22Rv1 (cell line): ENCODE data around the gene SBK2.
A peak's percentile ranks its signal among the peaks of the same experiment; 100 is the strongest.

Source experiments
- H3K27ac ChIP-seq: fragments of 450-650 bp; 2 replicates; pipeline ENCODE4 v1.5.1; 2017
- CTCF ChIP-seq: fragments of 450-650 bp; IDR thresholded peaks from 2 replicates; pipeline ENCODE4 v1.5.1; 2017; ENCODE audit warnings: mild to moderate bottlenecking
- ZFX ChIP-seq: fragments of 450-650 bp; IDR thresholded peaks from 2 replicates; pipeline ENCODE4 v1.6.1; 2017; ENCODE audit warnings: antibody characterized with exemption, borderline replicate concordance

SBK2 gene

GRCh38 chr19:55488986-55489710, 47.8 kb downstream of the SBK2 start:
- TF ChIP-seq ZFX (no peak), CTCF (no peak)
- no peak overlapping the region for H3K27ac ChIP-seq

- TF ChIP-seq ZFX (no peak), CTCF (no peak)
- H3K27ac ChIP-seq, result peak within 1 kb of the TSS; percentile 82
Measured at GRCh38 chr19:55487924-55488687, 48.8 kb downstream of the SBK2 start, which contains the start of gene SSC5D. TSS of gene SSC5D (plus strand) at chr19:55488436. CDS start at chr19:55488590, 154 bp downstream.

- no peak for TF ChIP-seq CTCF
- TF ChIP-seq ZFX, result no peak
- peak overlapping the region; percentile 82 for H3K27ac ChIP-seq
Measured at GRCh38 chr19:55486971-55487923, 49.7 kb downstream of the SBK2 start.

- TF ChIP-seq ZFX (no peak), CTCF (no peak)
- peak overlapping the region; percentile 82 for H3K27ac ChIP-seq
Measured at GRCh38 chr19:55486043-55486970, 50.6 kb downstream of the SBK2 start.

- TF ChIP-seq CTCF (no peak), ZFX (no peak)
- peak overlapping the region; percentile 82 for H3K27ac ChIP-seq
Measured at GRCh38 chr19:55485439-55486011, 51.4 kb downstream of the SBK2 start.
